GM12878 (cell line): Measurements from ENCODE around the gene NOL4L. TPM values are rescaled to one million over a fixed set of nuclear protein-coding genes. Genes with fewer than 3 reads are reported as not detected.

Experiments
- ATAC-seq: fragments of 200-7000 bp; cut with Tn5 transposase; 3 replicates; pipeline ENCODE4 v1.9.1; 2020; ENCODE audit warnings: mild to moderate bottlenecking, moderate library complexity
- BruUV-seq: library from RNA; stranded (reverse); fragments of 400-500 nt; replicated peaks from 2 replicates; lab custom pipeline; 2021; lab: Mats Ljungman, UMichigan
- CTCF ChIA-PET: fragments of 300-600 bp; sonication (Branson Sonifier 250); formaldehyde crosslinking; extraction: SDS; loops from one replicate; lab custom pipeline; 2021; ENCODE audit warnings: inconsistent platforms; lab: Yijun Ruan, JAX
- POLR2A ChIA-PET: fragments of 350-600 bp; formaldehyde crosslinking; extraction: SDS; loops from one replicate; lab custom pipeline; 2021; ENCODE audit warnings: inconsistent platforms; lab: Charles Lee
- RAD21 ChIA-PET: fragments of 300-600 bp; sonication (Branson Sonifier 250); formaldehyde crosslinking; loops from one replicate; lab custom pipeline; 2023; ENCODE audit warnings: antibody characterized with exemption; ENCODE audit not compliant: unreplicated experiment; lab: Charles Lee
- SMC1A ChIA-PET: fragments of 300-600 bp; sonication (Branson Sonifier 250); formaldehyde crosslinking; loops from one replicate; lab custom pipeline; 2023; ENCODE audit not compliant: unreplicated experiment, uncharacterized antibody; lab: Charles Lee
- DNase-seq: peaks from one replicate; pipeline ENCODE4 v3.0.0-alpha.2; 2011; ENCODE audit warnings: low read depth, low spot score
- FAIRE-seq: peaks from 3 replicates; lab custom pipeline; 2011; peaks lifted over from hg19 to GRCh38; lab: Jason Lieb, UNC
- H2AFZ ChIP-seq: 2 replicates; pipeline ENCODE4 v1.6.0; 2011; ENCODE audit warnings: low read depth, low read length, control low read depth; ENCODE audit not compliant: control insufficient read depth
- H3K27ac ChIP-seq: 2 replicates; pipeline ENCODE4 v1.5.1; 2011; ENCODE audit warnings: control low read depth; ENCODE audit not compliant: control insufficient read depth, insufficient read depth
- H3K27me3 ChIP-seq, 2 experiments: replicated peaks in 1 of 2; 2 replicates each; pipeline versions ENCODE4 v1.6.0 to v1.6.1; 2011; ENCODE audit warnings: low read length in 1 of 2; ENCODE audit not compliant: control insufficient read depth in 2 of 2, insufficient read depth in 2 of 2
- H3K36me3 ChIP-seq, 2 experiments: 2 replicates each; pipeline ENCODE4 v1.5.1; 2011; ENCODE audit warnings: low read length in 1 of 2; ENCODE audit not compliant: control insufficient read depth in 2 of 2, insufficient read depth in 2 of 2
- H3K4me1 ChIP-seq: 2 replicates; pipeline ENCODE4 v1.6.1; 2011; ENCODE audit warnings: mild to moderate bottlenecking, low read length, moderate library complexity, mixed read lengths; ENCODE audit not compliant: control insufficient read depth, insufficient read depth
- H3K4me2 ChIP-seq: 2 replicates; pipeline ENCODE4 v1.6.0; 2011; ENCODE audit warnings: control low read depth; ENCODE audit not compliant: control insufficient read depth, insufficient read depth
- H3K4me3 ChIP-seq: fragments of 200-600 bp; sonication (generic); 2 replicates; pipeline ENCODE4 v1.5.1; 2016
- H3K79me2 ChIP-seq: 2 replicates; pipeline ENCODE4 v1.6.0; 2011; ENCODE audit warnings: low read length; ENCODE audit not compliant: control insufficient read depth, insufficient read depth
- H3K9ac ChIP-seq: 2 replicates; pipeline ENCODE4 v1.8.0; 2011; ENCODE audit warnings: low read length, control low read depth, mixed read lengths; ENCODE audit not compliant: control insufficient read depth, insufficient read depth
- H3K9me3 ChIP-seq: replicated peaks from 3 replicates; pipeline ENCODE4 v1.5.1; 2011; ENCODE audit warnings: mild to moderate bottlenecking, low read length; ENCODE audit not compliant: control insufficient read depth, insufficient read depth
- H4K20me1 ChIP-seq: 2 replicates; pipeline ENCODE4 v1.6.0; 2011; ENCODE audit not compliant: control insufficient read depth, insufficient read depth
- FOXK2 ChIP-seq: fragments of 450-650 bp; IDR thresholded peaks from 2 replicates; pipeline ENCODE4 v1.6.1; 2017; ENCODE audit warnings: mild to moderate bottlenecking, moderate library complexity
- LARP7 ChIP-seq: fragments of 450-650 bp; IDR thresholded peaks from 2 replicates; pipeline ENCODE4 v1.6.1; 2017; ENCODE audit warnings: mild to moderate bottlenecking
- MEF2B ChIP-seq: fragments of 450-650 bp; IDR thresholded peaks from 2 replicates; pipeline ENCODE4 v1.6.1; 2018; ENCODE audit warnings: mild to moderate bottlenecking, moderate library complexity; ENCODE audit not compliant: partially characterized antibody, poor library complexity, severe bottlenecking
- NR2F1 ChIP-seq: fragments of 450-650 bp; conservative IDR thresholded peaks from 2 replicates; pipeline ENCODE4 v1.6.1; 2017; ENCODE audit warnings: mild to moderate bottlenecking
- POLR2A ChIP-seq: IDR thresholded peaks from 2 replicates; pipeline ENCODE4 v1.6.1; 2011; ENCODE audit warnings: low read depth, mild to moderate bottlenecking, low read length
- SP1 ChIP-seq: IDR thresholded peaks from one replicate; pipeline ENCODE4 v1.6.1; 2011; ENCODE audit warnings: low read depth, low read length
- SUPT20H ChIP-seq: IDR thresholded peaks from 2 replicates; pipeline ENCODE4 v1.6.1; 2011; ENCODE audit warnings: low read depth, mild to moderate bottlenecking, low read length, moderate library complexity, borderline replicate concordance; ENCODE audit not compliant: control insufficient read depth
- TCF12 ChIP-seq: IDR thresholded peaks from 2 replicates; pipeline ENCODE4 v1.6.1; 2011; ENCODE audit warnings: low read depth, mild to moderate bottlenecking, low read length
- ZBED1 ChIP-seq: IDR thresholded peaks from 2 replicates; pipeline ENCODE4 v1.6.1; 2016; ENCODE audit warnings: borderline replicate concordance
- ZNF384 ChIP-seq: IDR thresholded peaks from 2 replicates; pipeline ENCODE4 v1.6.1; 2012; ENCODE audit warnings: low read depth, mild to moderate bottlenecking, low read length, improper control_type of control experiment, borderline replicate concordance
- WGBS: methylation state at CpG from one replicate; pipeline ENCODE4 v1.1.6; 2016; ENCODE audit warnings: low lambda C conversion rate; ENCODE audit not compliant: insufficient replicate concordance, insufficient coverage; ENCODE audit errors: missing lambda C conversion rate; 5-methylcytosine and 5-hydroxymethylcytosine counted together
- in situ Hi-C: fragments of 300-500 bp; cut with MboI; formaldehyde crosslinking; loops from 9 replicates; pipeline ENCODE4 v1.14.3; 2018; ENCODE audit warnings: mixed read lengths
- intact Hi-C: fragments of 100-400 bp; cut with micrococcal nuclease; formaldehyde crosslinking; loops from one replicate; pipeline ENCODE4 v1.14.2; 2022; ENCODE audit not compliant: unreplicated experiment
- polyA plus RNA-seq, 11 experiments: library from polyadenylated mRNA; depleted of rRNA in 4 of 11; unstranded in 6 of 11; stranded (reverse) in 5 of 11; fragments of >200 nt; fragmentation: Nextera tagmentation in 4 of 11; fragmentation: Illumina TruSeq in 1 of 11; extraction: Ambion mirVana in 4 of 11; extraction: Trizol in 1 of 11; gene quantifications; 1 replicate in 1 of 11; 2 replicates in 10 of 11; pipeline versions ENCODE4 v1.2.1 to v1.2.3, GENCODE V29; 2011 to 2016; ENCODE audit warnings: inconsistent platforms in 2 of 11, missing spikeins in 2 of 11, low read depth in 1 of 11
- total RNA-seq, 4 experiments: library from RNA; depleted of rRNA in 3 of 4; stranded (reverse); fragments of >200 nt in 3 of 4; fragmentation: Illumina TruSeq in 1 of 4; extraction: Trizol in 1 of 4; gene quantifications; 2 replicates each; pipeline versions ENCODE4 v1.2.1 to v1.2.3, GENCODE V29; 2013 to 2021
- TF ChIP-seq, protein P1 (sequence below): fragments of 150-350 bp; IDR thresholded peaks from 2 replicates; pipeline ENCODE4 v1.6.1; 2016; ENCODE audit warnings: low read depth, low read length
- TF ChIP-seq, protein P2 (sequence below): IDR thresholded peaks from 2 replicates; pipeline ENCODE4 v1.6.1; 2011; ENCODE audit warnings: low read depth, low read length, improper control_type of control experiment, borderline replicate concordance
- TF ChIP-seq, protein P3 (sequence below): fragments of 450-650 bp; formaldehyde crosslinking; IDR thresholded peaks from 2 replicates; pipeline ENCODE4 v1.5.0; 2022; ENCODE audit warnings: mild to moderate bottlenecking, missing genetic modification characterization

The NOL4L gene
- total and polyA plus RNA-seq, 10 of the 15 experiments (the other 5 are each of a cell fraction or from before 2014, with no cell fraction given): 2.3 to 24.0 (median 8.0) TPM

DNA sequence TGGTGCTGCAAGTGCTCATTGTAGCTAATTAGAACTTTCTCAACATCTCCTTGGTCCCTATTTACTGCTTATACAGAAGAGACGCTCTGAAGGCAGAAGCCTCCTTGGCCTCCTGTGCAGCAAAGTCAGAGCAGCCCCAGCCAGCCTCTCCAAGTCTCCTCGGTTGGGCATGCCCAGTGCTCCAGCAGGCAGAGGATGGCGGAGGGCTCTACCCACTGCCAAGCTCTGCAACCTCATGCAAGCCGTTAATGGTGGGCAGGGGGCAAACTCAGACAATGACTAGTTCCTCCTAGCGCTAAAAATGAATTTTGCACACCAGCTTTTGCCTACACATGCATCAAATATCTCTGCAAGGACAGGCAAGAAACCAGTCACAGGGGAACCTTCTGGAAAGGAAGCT is 27.8 kb downstream of the NOL4L start (continued):
- TF ChIP-seq, protein P1, sequence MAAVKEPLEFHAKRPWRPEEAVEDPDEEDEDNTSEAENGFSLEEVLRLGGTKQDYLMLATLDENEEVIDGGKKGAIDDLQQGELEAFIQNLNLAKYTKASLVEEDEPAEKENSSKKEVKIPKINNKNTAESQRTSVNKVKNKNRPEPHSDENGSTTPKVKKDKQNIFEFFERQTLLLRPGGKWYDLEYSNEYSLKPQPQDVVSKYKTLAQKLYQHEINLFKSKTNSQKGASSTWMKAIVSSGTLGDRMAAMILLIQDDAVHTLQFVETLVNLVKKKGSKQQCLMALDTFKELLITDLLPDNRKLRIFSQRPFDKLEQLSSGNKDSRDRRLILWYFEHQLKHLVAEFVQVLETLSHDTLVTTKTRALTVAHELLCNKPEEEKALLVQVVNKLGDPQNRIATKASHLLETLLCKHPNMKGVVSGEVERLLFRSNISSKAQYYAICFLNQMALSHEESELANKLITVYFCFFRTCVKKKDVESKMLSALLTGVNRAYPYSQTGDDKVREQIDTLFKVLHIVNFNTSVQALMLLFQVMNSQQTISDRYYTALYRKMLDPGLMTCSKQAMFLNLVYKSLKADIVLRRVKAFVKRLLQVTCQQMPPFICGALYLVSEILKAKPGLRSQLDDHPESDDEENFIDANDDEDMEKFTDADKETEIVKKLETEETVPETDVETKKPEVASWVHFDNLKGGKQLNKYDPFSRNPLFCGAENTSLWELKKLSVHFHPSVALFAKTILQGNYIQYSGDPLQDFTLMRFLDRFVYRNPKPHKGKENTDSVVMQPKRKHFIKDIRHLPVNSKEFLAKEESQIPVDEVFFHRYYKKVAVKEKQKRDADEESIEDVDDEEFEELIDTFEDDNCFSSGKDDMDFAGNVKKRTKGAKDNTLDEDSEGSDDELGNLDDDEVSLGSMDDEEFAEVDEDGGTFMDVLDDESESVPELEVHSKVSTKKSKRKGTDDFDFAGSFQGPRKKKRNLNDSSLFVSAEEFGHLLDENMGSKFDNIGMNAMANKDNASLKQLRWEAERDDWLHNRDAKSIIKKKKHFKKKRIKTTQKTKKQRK: no peak
- TF ChIP-seq SUPT20H: no peak
- no peak for TF ChIP-seq SP1
- no peak for TF ChIP-seq POLR2A
- TF ChIP-seq ZBED1: no peak
- TF ChIP-seq, protein P2, sequence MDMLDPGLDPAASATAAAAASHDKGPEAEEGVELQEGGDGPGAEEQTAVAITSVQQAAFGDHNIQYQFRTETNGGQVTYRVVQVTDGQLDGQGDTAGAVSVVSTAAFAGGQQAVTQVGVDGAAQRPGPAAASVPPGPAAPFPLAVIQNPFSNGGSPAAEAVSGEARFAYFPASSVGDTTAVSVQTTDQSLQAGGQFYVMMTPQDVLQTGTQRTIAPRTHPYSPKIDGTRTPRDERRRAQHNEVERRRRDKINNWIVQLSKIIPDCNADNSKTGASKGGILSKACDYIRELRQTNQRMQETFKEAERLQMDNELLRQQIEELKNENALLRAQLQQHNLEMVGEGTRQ: no peak

DNA sequence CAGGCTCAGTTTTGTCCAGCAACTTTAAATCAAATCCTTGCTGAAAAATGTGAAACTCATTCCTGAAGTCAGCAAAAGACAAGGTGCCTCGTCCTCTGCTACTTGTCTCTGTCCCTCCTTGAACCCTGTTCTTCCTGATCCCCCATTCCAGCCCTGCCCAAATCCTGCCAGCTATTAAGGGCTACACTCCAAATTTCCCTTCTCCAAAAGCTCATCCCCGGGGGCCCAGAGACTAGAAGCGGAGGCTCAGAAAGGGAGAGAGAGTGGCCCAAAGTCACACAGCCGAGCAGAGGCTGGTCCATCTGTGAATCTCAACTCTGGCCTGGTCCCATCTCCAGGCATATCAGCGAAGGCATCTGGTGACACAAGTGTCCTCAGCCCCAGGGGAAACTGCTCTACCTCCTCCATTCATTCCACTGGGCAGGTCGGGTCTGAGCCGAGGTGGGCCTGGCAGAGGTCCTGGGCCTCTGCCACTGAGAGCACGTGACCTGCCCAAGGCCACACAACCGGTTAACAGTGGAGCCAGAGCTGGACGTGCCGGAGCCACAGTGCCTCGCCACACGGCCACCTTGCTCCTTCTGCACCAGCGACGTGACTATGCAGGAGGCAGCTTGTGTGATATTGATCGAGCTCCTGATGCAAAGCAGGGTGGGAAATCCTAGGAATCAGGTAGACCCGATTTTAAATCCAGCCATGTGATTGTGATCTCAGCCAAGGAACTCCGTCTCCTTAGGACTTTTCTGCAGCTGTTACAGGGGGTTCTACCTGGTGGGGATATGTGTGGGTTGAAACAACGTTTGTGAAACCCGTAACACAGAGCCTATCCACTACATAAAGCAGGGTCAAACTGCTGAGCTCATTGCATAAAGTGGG is 28.6 kb downstream of the NOL4L start:
- no peak for FAIRE-seq
- BruUV-seq: no TSS peak
- ATAC-seq: no peak
- DNase-seq: no peak
- SMC1A ChIA-PET: interaction anchor here (0.6 to 0.8 kb wide), 2 partner anchors 34 to 652 kb away, joined by 3 to 4 read pairs; no protein-coding TSS in a partner anchor
- Histone ChIP-seq H3K79me2 (no peaks in the 10 kb centered on the region; the same call in 1 of the 2 replicates), H3K27me3 (no peaks in the 10 kb centered on the region), H2AFZ (no peak overlapping the region), H3K4me3 (no peak overlapping the region), H3K36me3 (no peaks in the 10 kb centered on the region), H3K9ac (no peak overlapping the region), H4K20me1 (no peaks in the 10 kb centered on the region), H3K9me3 (no peaks in the 10 kb centered on the region), H3K27ac (no peak overlapping the region), H3K4me1 (peaks cover 5% of the 10 kb centered on the region), H3K4me2 (no peak overlapping the region)
- intact Hi-C loops: no loop called here
- CTCF ChIA-PET: interaction anchor here (0.7 to 1.8 kb wide), 3 partner anchors 10 to 32 kb away, joined by 3 to 4 read pairs (median 3); no protein-coding TSS in a partner anchor
- POLR2A ChIA-PET: interaction anchor here (0.6 kb wide), 1 partner anchor 63 kb away, joined by 4 read pairs; no protein-coding TSS in a partner anchor
- in situ Hi-C loops: no loop called here
- WGBS: 69% methylated on average over 20 of the region's 20 CpGs
- RAD21 ChIA-PET: no interaction called here
- TF ChIP-seq, protein P3, sequence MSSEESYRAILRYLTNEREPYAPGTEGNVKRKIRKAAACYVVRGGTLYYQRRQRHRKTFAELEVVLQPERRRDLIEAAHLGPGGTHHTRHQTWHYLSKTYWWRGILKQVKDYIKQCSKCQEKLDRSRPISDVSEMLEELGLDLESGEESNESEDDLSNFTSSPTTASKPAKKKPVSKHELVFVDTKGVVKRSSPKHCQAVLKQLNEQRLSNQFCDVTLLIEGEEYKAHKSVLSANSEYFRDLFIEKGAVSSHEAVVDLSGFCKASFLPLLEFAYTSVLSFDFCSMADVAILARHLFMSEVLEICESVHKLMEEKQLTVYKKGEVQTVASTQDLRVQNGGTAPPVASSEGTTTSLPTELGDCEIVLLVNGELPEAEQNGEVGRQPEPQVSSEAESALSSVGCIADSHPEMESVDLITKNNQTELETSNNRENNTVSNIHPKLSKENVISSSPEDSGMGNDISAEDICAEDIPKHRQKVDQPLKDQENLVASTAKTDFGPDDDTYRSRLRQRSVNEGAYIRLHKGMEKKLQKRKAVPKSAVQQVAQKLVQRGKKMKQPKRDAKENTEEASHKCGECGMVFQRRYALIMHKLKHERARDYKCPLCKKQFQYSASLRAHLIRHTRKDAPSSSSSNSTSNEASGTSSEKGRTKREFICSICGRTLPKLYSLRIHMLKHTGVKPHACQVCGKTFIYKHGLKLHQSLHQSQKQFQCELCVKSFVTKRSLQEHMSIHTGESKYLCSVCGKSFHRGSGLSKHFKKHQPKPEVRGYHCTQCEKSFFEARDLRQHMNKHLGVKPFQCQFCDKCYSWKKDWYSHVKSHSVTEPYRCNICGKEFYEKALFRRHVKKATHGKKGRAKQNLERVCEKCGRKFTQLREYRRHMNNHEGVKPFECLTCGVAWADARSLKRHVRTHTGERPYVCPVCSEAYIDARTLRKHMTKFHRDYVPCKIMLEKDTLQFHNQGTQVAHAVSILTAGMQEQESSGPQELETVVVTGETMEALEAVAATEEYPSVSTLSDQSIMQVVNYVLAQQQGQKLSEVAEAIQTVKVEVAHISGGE: no peak
- TF ChIP-seq FOXK2 (no peak), NR2F1 (no peak), ZNF384 (no peak), LARP7 (no peak), TCF12 (no peak), MEF2B (no peak)
- TF ChIP-seq, protein P2: no peak
